Measurements from ENCODE around the gene USP25.

GRCh38 chr21:15775981-15776380 is 46.2 kb downstream of the USP25 start:
- TF ChIP-seq POLR2AphosphoS5 (IDR thresholded peaks at IDR 0.05; ENCODE audit: borderline replicate concordance, low read depth, low read length) (no peak), EZH2 (IDR thresholded peaks at IDR 0.05) (no peak)
